Panc1 (cell line): ENCODE results near the gene CRADD. TPM values are rescaled to one million over a fixed set of nuclear protein-coding genes. Genes with fewer than 3 reads are reported as not detected.

Experiments
- ATAC-seq: fragments of 200-7000 bp; cut with Tn5 transposase; 2 replicates; pipeline ENCODE4 v1.9.1; 2020; ENCODE audit warnings: mild to moderate bottlenecking, moderate library complexity
- BruUV-seq: library from RNA; stranded (reverse); fragments of 400-500 nt; replicated peaks from 2 replicates; lab custom pipeline; 2021; lab: Mats Ljungman, UMichigan
- CTCF ChIA-PET: fragments of 300-600 bp; sonication (Branson Sonifier 250); formaldehyde crosslinking; loops from one replicate; lab custom pipeline; 2022; ENCODE audit warnings: antibody characterized with exemption; lab: Charles Lee
- POLR2A ChIA-PET: fragments of 300-600 bp; sonication (Branson Sonifier 250); formaldehyde crosslinking; loops from one replicate; lab custom pipeline; 2022; ENCODE audit warnings: antibody characterized with exemption; lab: Charles Lee
- DNase-seq: peaks from one replicate; pipeline ENCODE4 v3.0.0-alpha.2; 2010; ENCODE audit warnings: low read depth, low spot score
- H3K27ac ChIP-seq: 2 replicates; pipeline ENCODE4 v1.5.1; 2011; ENCODE audit warnings: mild to moderate bottlenecking, low read length, inconsistent platforms
- H3K27me3 ChIP-seq: fragments of 200-500 bp; sonication (Bioruptor generic); 2 replicates; pipeline ENCODE4 v1.6.0; 2014; ENCODE audit warnings: low read length, inconsistent platforms; ENCODE audit not compliant: control insufficient read depth, insufficient read depth
- H3K36me3 ChIP-seq: fragments of 200-500 bp; sonication (Bioruptor generic); 2 replicates; pipeline ENCODE4 v1.5.1; 2014; ENCODE audit warnings: inconsistent platforms, mild to moderate bottlenecking, low read length, moderate library complexity; ENCODE audit not compliant: control insufficient read depth, insufficient read depth
- H3K4me1 ChIP-seq: 2 replicates; pipeline ENCODE4 v1.5.1; 2011; ENCODE audit warnings: inconsistent platforms, mild to moderate bottlenecking, low read length, moderate library complexity; ENCODE audit not compliant: control insufficient read depth, insufficient read depth
- H3K4me3 ChIP-seq, 2 experiments: 2 replicates each; pipeline ENCODE4 v1.5.1; 2011 to 2012; ENCODE audit warnings: low read depth in 2 of 2, low read length in 2 of 2, mild to moderate bottlenecking in 2 of 2, inconsistent platforms in 1 of 2, moderate library complexity in 1 of 2
- H3K9me3 ChIP-seq: fragments of 200-500 bp; sonication (Bioruptor generic); 2 replicates; pipeline ENCODE4 v1.5.1; 2014; ENCODE audit warnings: low read depth, mild to moderate bottlenecking, inconsistent platforms, low read length, moderate library complexity; ENCODE audit not compliant: control insufficient read depth, insufficient read depth
- CTCF ChIP-seq: fragments of 450-650 bp; IDR thresholded peaks from 2 replicates; pipeline ENCODE4 v1.5.1; 2017; ENCODE audit warnings: mild to moderate bottlenecking
- POLR2AphosphoS5 ChIP-seq: IDR thresholded peaks from 2 replicates; pipeline ENCODE4 v1.6.1; 2012; ENCODE audit warnings: mild to moderate bottlenecking, low read depth, low read length, moderate library complexity
- REST ChIP-seq, 2 experiments: IDR thresholded peaks; 2 replicates each; pipeline ENCODE4 v1.6.1; 2011 to 2012; ENCODE audit warnings: low read depth in 2 of 2, control low read depth in 1 of 2, low read length in 1 of 2, mild to moderate bottlenecking in 1 of 2, moderate library complexity in 1 of 2; ENCODE audit not compliant: insufficient read depth in 1 of 2
- SIN3A ChIP-seq: IDR thresholded peaks from 2 replicates; pipeline ENCODE4 v1.6.1; 2012; ENCODE audit warnings: low read depth, mild to moderate bottlenecking, low read length, moderate library complexity, borderline replicate concordance; ENCODE audit not compliant: insufficient read depth
- TCF7L2 ChIP-seq: IDR thresholded peaks from 2 replicates; pipeline ENCODE4 v1.6.1; 2011; ENCODE audit warnings: mild to moderate bottlenecking, low read depth, low read length, inconsistent platforms
- in situ Hi-C: cut with HindIII; loops from 2 replicates; pipeline ENCODE4 v1.10.0; 2016; ENCODE audit warnings: low sequenced_read_pairs, low pct_unique_long_range_greater_than_20kb
- intact Hi-C: fragments of 100-400 bp; cut with micrococcal nuclease; formaldehyde crosslinking; loops from one replicate; pipeline ENCODE4 v1.10.0; 2022; ENCODE audit not compliant: unreplicated experiment
- total RNA-seq: library from RNA; stranded (reverse); gene quantifications from one replicate; pipeline ENCODE4 v1.2.1, GENCODE V29; 2021; ENCODE audit not compliant: unreplicated experiment

Gene CRADD
- total RNA-seq, 1 experiment from 2014 or later = 7.0 TPM

- ChIA-PET CTCF (no interaction called here), POLR2A (no interaction called here)
- no peak for DNase-seq
- BruUV-seq = no TSS peak
- no peaks in the 10 kb centered on the region for H3K36me3 ChIP-seq
- in situ Hi-C loops (no loop called here), intact Hi-C loops (no loop called here)
- no peak overlapping the region for H3K4me3 ChIP-seq
- no peaks in the 10 kb centered on the region for H3K9me3 ChIP-seq
- no peaks in the 10 kb centered on the region for H3K27me3 ChIP-seq
- TF ChIP-seq TCF7L2 (no peak), SIN3A (no peak), POLR2AphosphoS5 (no peak), CTCF (no peak), REST (IDR thresholded peaks at IDR 0.05; ENCODE audit: insufficient read depth in 1 of 2, low read depth in 2 of 2, low read length in 1 of 2) (no peak)
- no peak for ATAC-seq
- H3K4me1 ChIP-seq = no peaks in the 10 kb centered on the region
- H3K27ac ChIP-seq = no peak overlapping the region
Measured at GRCh38 chr12:93886533-93887511, 209.6 kb downstream of the CRADD start.

GRCh38 chr12:93888964-93889363 lies 211.8 kb downstream of the CRADD start:
- intact Hi-C loops = no loop called here

More at GRCh38 chr12:93888964-93889363, 211.8 kb downstream of the CRADD start:
- TF ChIP-seq TCF7L2 (no peak), POLR2AphosphoS5 (no peak), SIN3A (no peak), REST (IDR thresholded peaks at IDR 0.05; ENCODE audit: insufficient read depth in 1 of 2, low read depth in 2 of 2, low read length in 1 of 2) (no peak), CTCF (no peak)
- CTCF ChIA-PET = interaction anchor here (0.6 kb wide), 1 partner anchor 178 kb away, joined by 5 read pairs; no protein-coding TSS in a partner anchor
- Histone ChIP-seq H3K9me3 (no peaks in the 10 kb centered on the region), H3K27ac (no peak overlapping the region), H3K36me3 (no peaks in the 10 kb centered on the region), H3K4me3 (no peak overlapping the region), H3K4me1 (no peaks in the 10 kb centered on the region), H3K27me3 (no peaks in the 10 kb centered on the region)
- DNase-seq (no peak), ATAC-seq (no peak)
- in situ Hi-C loops = no loop called here
- POLR2A ChIA-PET = no interaction called here
- BruUV-seq = no TSS peak
